Measurements from ENCODE around the gene RABGAP1L. TPM values are rescaled to one million over a fixed set of nuclear protein-coding genes. Genes with fewer than 3 reads are reported as not detected.

RABGAP1L gene
- total and polyA plus RNA-seq, 2 of the 4 experiments (the other 2 are of a cell fraction) = 7.9 to 26.7 TPM

GRCh38 chr1:174954671-174955669 is 795.6 kb downstream of the RABGAP1L start:
- Histone ChIP-seq H3K14ac (replicated peaks; ENCODE audit: low read depth, low read length) (no peak overlapping the region), H3K4me2 (ENCODE audit: low read depth, low read length) (no peak overlapping the region), H2BK20ac (ENCODE audit: low read depth, low read length) (no peak overlapping the region), H2AK5ac (ENCODE audit: low read depth, low read length) (no peak overlapping the region), H3K36me3 (ENCODE audit: control insufficient read depth, insufficient read depth, low read length) (no peaks in the 10 kb centered on the region), H3K4ac (ENCODE audit: low read depth, low read length) (no peak overlapping the region), H2BK15ac (ENCODE audit: low read depth, low read length) (no peak overlapping the region), H3K56ac (ENCODE audit: extremely low read depth, insufficient read depth, low read length) (no peak overlapping the region), H3K27ac (ENCODE audit: insufficient read depth, low read length) (no peak overlapping the region), H3K9ac (ENCODE audit: low read depth, low read length) (no peak overlapping the region), H4K5ac (ENCODE audit: low read depth, low read length) (no peak overlapping the region), H3K9me3 (ENCODE audit: control insufficient read depth, insufficient read depth, low read length) (no peaks in the 10 kb centered on the region), H2AFZ (replicated peaks; ENCODE audit: low read length, poor library complexity) (no peak overlapping the region), H3K4me1 (ENCODE audit: control insufficient read depth, insufficient read depth, low read length) (no peaks in the 10 kb centered on the region), H3K23ac (ENCODE audit: low read depth, low read length) (no peak overlapping the region), H4K20me1 (ENCODE audit: insufficient read depth, low read length) (no peaks in the 10 kb centered on the region), H3K27me3 (ENCODE audit: control insufficient read depth, insufficient read depth, low read length) (no peaks in the 10 kb centered on the region), H2AK9ac (replicated peaks; ENCODE audit: low read depth, low read length, poor library complexity) (no peak overlapping the region), H4K8ac (ENCODE audit: low read depth in 2 of 2, low read length in 2 of 2) (no peak overlapping the region), H3K79me1 (ENCODE audit: low read depth in 1 of 2, low read length in 2 of 2) (no peaks in the 10 kb centered on the region), H3K18ac (ENCODE audit: low read depth, low read length) (no peak overlapping the region), H2BK120ac (ENCODE audit: low read depth, low read length) (no peak overlapping the region), H3K4me3 (ENCODE audit: insufficient read depth, low read depth, low read length) (no peak overlapping the region), H3K9me1 (ENCODE audit: insufficient read depth, low read length) (no peaks in the 10 kb centered on the region), H4K91ac (ENCODE audit: insufficient read depth, low read depth, low read length) (no peak overlapping the region), H2BK5ac (ENCODE audit: low read depth, low read length, poor library complexity, severe bottlenecking) (no peak overlapping the region)
- BruUV-seq (replicated peaks) = no TSS peak
- intact Hi-C loops (cut with micrococcal nuclease) (no loop called here), in situ Hi-C loops (cut with MboI; ENCODE audit: low sequenced_read_pairs) (no loop called here), dilution Hi-C loops (cut with HindIII; ENCODE audit: low sequenced_read_pairs, unreplicated experiment) (no loop called here)
- ATAC-seq (ENCODE audit: low read depth) (no peak), DNase-seq (no peak)
- no CpG with 5 or more reads among the region's 3 CpGs for WGBS, 2 experiments (ENCODE audit: extremely low coverage in 2 of 2, insufficient read length in 1 of 2)
- ChIA-PET POLR2A (ENCODE audit: unreplicated experiment) (no interaction called here), CTCF (no interaction called here)
- TF ChIP-seq BHLHE40 (IDR thresholded peaks at IDR 0.05; ENCODE audit: low read depth, low read length) = no peak
- TF ChIP-seq RCOR1 (IDR thresholded peaks at IDR 0.05; ENCODE audit: insufficient replicate concordance, low read length) = no peak
- no peak for TF ChIP-seq CTCF (conservative IDR thresholded peaks at IDR 0.05; ENCODE audit: low read depth, low read length)
- TF ChIP-seq FOS (IDR thresholded peaks at IDR 0.05; ENCODE audit: low read depth, low read length) = no peak
- no peak for TF ChIP-seq MXI1 (IDR thresholded peaks at IDR 0.05; ENCODE audit: borderline replicate concordance, low read depth, low read length)
- no peak for TF ChIP-seq CEBPB (IDR thresholded peaks at IDR 0.05; ENCODE audit: low read depth, low read length)
